GM19372 (cell line): ENCODE measurements around the gene RPL31.

Source experiments
- ATAC-seq: cut with Tn5 transposase; IDR thresholded peaks from one replicate; pipeline ENCODE4 v1.9.1; 2021; ENCODE audit warnings: mild to moderate bottlenecking, low read depth, moderate library complexity; ENCODE audit not compliant: unreplicated experiment

Gene RPL31

DNA sequence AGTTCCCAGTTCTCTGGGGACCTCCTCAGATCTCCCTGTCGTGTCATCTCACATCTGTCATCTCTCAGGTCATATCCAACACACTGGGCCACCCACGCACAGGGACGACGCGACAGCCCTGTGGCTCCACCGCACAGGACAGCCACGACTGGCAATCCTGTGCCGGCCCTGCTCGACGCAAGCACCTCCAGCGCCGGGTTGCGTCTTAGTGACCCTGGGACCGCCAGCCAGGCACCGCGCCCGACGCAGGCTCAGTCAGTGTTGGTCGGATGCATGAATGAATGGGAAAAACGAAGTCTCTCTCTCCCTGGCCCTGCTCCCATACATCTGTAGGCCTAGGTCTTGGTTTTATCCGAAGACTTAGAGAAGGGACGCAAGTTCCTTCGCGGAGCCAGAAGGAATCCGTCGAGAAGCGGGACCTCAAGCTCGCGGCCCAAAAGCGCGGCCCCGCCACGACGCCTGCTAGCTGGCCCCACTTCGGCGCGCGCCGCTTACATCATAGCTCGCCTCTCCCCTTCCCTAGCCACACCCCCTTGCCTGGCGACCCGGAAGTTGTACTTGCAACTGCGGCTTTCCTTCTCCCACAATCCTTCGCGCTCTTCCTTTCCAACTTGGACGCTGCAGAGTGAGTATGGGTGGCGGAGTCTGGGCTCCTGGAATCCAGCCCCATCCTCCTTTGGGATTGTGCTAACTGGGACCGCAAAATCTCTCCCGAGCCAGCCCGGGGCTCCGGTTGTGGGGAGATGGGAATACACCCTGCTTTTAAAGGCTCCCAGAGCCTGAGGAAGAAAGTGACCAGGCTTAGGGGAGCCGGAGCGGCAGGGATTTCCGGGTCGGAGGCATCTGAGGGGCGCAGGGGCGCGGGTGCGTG, at the start of gene RPL31:
TSS of gene RPL31 (plus strand) at position 599 of the 871 bp plus-strand sequence. CDS start 413 bp downstream, outside the sequence.
- ATAC-seq, result peak; percentile 96

DNA sequence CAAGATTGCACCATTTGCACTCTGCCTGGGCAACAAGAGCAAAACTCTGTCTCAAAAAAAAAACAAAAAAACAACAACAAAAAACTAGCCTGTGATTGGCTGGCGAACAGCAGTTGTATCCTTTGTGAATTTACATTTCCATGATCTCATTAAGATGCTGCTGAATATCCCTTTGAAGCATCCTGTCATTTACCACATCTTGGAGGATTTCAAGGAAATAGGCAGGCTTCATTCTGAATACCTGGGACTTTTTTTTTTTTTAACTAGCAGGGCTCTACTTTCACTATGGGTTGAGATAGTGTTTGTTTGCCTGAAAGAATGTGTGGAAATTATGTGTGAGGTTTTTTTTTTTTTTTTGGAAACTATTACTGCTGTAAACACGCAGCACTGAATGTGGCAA, 49.6 kb upstream of the RPL31 start:
- no peak for ATAC-seq

GRCh38 chr2:100953406-100954043, 48.6 kb upstream of the RPL31 start:
- no peak for ATAC-seq

DNA sequence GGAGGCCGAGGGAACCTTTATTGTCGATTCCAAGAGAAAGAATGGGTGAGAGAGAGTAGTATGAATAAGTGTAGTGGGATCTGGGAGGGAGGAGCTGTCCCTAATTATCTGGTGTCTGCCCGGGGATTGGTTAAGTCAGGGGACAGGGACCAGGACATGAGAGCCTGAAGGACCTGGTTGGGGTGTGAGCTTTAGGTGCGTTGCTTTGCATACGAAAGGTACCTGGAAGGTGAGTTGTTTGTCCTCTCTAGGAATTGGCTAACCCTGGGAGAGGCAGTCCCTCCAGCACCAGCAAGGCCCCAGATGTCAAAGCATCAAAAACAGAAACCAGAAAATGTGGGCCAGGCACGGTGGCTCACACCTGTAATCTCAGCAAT, 48.1 kb upstream of the RPL31 start:
- ATAC-seq, result no peak

DNA sequence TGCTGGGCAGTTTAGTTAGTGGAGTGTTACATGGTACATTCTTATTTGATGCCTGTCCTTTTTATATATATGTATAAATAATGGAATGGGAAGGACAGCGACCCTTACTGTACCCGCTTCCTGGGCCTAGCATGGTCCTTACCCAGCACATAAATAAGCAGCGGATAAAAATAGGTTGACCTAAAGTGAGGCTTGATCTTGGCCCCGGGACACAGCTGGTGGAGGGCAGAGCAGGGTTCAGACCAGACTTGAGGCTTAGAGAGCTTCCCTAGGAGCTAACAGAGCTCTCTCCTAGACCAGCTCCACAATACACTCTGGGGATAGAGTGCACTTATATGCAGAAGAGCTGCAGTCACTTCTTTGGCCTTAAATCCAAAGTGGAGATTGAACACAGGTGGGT, 46.9 kb upstream of the RPL31 start:
- ATAC-seq, result no peak

DNA sequence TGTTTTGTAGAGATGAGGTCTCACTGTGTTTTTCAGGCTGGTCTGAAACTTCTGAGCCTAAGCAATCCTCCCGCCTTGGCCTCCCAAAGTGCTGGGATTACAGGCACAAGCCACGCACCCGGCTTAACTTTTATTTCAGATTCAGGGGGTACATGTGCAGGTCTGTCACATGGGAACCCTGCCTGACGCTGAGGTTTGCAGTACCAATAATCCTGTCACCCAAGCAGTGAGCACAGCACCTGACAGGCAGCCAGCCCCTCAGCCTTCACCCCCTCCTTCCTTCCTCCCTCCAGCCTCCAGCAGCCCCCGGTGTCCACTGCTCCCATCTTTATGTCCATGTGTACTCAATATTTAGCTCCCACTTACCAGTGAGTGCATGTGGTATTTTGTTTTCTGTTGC, 46.0 kb upstream of the RPL31 start:
- no peak for ATAC-seq

DNA sequence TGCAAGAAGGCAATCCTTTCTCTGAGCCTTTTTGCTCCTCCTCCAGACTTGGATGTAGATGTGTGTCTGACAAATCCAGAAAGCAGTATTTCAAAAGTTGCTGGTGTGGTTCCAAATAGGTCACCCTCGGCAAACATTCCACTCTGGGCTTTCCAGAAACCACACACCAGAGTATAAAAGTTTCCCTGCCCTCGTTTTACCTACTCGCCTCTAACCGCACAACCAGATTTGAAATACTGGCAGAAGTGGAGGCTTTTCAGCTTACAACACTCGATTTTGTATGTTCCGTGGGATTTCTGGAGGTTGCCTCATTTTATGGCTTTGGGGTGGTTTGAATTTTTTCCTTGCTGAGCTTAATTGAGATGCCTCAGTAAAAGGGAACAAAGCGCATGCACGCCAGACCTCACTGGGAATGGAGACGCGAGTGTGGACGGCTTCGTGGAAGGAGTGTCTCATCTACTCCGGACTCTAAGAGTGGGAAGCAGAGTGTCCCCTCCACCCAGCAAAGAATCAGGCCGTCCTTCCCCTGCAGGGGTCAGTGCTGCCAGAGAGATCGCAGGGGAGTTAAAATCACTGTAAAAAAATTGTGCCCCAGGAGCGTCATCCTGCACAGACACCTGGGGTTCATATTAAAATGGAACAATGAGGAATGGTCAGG, 44.0 kb upstream of the RPL31 start:
- no peak for ATAC-seq

- no peak for ATAC-seq
Observed at GRCh38 chr2:100959225-100959880, 42.7 kb upstream of the RPL31 start.

- ATAC-seq, result no peak
Observed at GRCh38 chr2:100960688-100961087, 41.4 kb upstream of the RPL31 start.

DNA sequence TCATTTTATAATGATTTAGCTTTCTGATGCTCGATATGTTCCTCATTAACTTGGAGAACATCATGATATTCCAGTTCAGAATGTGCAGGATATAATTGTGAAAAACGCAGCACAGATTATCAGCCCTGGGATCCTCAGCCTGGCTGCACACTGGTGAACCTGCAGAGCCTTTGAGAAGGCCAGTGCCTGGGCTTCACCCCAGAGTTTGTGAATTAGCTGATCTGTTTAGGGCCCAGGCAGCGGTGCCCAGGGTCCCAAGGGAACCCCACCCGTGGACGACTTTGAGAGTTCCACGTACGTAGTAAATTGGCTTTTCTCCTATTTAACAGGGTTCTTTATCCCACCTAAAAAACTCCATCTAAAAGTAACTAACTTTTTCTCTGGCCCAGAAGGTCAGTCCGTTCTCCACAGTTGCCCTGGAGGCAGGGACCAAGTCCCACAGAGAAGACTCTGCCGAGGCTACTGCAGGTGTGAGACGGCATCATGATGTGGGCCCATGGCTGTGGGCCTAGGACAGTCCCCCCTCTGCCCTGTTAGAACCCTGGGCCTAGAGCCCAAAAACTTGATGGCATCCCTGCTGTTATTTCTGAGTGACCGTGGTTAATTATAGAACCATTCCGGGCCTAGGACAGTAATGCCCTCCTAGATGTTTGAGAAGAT, 39.6 kb upstream of the RPL31 start:
- ATAC-seq, result no peak

DNA sequence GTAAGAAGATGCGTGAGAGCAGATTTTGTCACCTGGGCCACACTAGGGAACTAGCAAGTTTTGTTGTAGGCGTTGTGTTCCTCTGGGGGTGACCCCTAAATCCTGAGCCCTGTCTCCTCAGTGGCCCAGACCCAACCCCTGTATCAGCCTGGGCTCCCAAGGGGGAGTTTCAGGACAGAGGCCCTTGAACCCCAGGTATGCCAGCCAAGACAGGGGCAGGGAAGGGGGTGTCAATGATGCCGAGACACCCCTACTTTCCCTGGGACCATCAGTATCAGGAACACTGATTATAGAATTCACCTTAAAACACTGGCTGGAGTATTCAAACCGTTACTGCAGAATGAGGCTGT, 39.1 kb upstream of the RPL31 start:
- ATAC-seq, result no peak

DNA sequence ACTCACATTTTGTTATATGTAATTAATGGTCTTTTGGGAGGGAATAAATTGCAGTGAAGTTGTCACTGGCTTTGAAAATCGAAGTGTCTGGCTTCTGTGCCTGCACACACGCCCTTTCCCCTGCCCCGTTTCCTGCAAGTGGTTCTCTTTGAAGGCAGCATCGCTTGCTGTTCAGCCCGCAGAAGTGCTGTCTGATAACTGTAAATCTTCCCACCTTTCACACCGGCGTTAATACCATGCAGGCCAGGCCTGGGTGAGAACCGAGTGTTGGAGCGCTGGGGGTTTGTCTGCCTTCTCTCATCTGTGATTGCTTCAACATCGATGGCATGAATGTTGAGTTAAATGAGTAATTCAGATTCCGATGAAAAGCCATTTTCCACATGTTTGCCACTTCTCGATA, 37.9 kb upstream of the RPL31 start:
- ATAC-seq, result no peak

- ATAC-seq, result no peak
Observed at GRCh38 chr2:100964681-100965169, 37.4 kb upstream of the RPL31 start.

- no peak for ATAC-seq
Observed at GRCh38 chr2:100965596-100965995, 36.5 kb upstream of the RPL31 start.

DNA sequence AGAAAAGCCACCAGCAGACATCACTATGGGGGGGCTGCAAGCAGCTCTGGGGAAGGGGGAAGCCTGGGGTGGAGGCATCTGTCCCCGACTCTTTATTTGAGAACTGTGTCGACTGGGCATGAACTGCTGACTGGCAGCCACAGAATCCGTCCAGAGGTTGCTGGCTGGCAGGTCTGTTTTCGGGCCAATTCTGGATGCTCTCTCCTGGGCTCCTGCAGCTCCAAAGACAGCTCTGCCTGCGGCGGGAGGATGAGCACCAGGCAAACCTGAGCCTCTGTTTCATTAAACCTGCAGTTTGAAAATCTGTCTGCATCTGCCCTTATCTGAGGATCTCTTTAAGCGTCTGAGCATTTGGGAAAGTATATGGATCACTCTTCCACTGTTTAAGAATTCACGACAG, 34.4 kb upstream of the RPL31 start:
- ATAC-seq, result no peak

GRCh38 chr2:100968146-100969145, 33.6 kb upstream of the RPL31 start:
- no peak for ATAC-seq

- no peak for ATAC-seq
Observed at GRCh38 chr2:100969998-100970397, 32.1 kb upstream of the RPL31 start.

GRCh38 chr2:100971221-100971620, 30.9 kb upstream of the RPL31 start:
- ATAC-seq, result no peak

DNA sequence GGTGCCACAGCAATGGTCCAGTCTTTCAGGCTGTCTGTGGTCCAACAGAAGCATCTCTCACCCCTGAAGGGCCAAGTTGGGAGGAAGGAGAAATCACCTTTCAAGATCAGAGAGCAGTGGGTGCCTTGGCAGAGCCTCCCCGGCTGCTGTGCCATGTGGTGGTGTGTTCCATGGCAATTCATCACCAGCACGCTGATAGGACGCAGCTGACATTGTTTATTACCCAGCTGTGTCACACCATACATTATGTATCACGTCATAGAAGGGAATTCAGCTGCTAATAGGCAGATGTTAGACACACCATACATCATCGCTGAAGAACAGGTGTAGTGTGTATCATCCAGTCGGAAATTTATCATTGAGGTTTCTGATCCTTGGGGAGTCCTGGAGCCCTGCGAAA, 29.6 kb upstream of the RPL31 start:
- ATAC-seq, result no peak
